OCI-LY1 (cell line): ENCODE data around the gene AAGAB.
A peak's percentile ranks its signal among the peaks of the same experiment; 100 is the strongest.

Experiments used
- H2AFZ ChIP-seq: fragments of 200-600 bp; sonication (generic), shearing (Covaris generic); 2 replicates; pipeline ENCODE4 v1.6.0; 2014; ENCODE audit warnings: antibody characterized with exemption, mild to moderate bottlenecking, low read length
- H3F3A ChIP-seq: fragments of 200-600 bp; sonication (generic), shearing (Covaris generic); 2 replicates; pipeline ENCODE4 v1.6.0; 2014; ENCODE audit warnings: mild to moderate bottlenecking, antibody characterized with exemption, low read length, moderate library complexity; ENCODE audit not compliant: insufficient read depth
- H3K27ac ChIP-seq: fragments of 200-600 bp; sonication (generic); 2 replicates; pipeline ENCODE4 v1.5.1; 2014; ENCODE audit warnings: low read length, mixed run types, mild to moderate bottlenecking, low read depth; ENCODE audit not compliant: poor library complexity, severe bottlenecking
- H3K27me3 ChIP-seq: fragments of 200-600 bp; sonication (generic); 2 replicates; pipeline ENCODE4 v1.6.0; 2014; ENCODE audit warnings: antibody characterized with exemption, mild to moderate bottlenecking, low read length, moderate library complexity; ENCODE audit not compliant: insufficient read depth
- H3K36me3 ChIP-seq: fragments of 200-600 bp; sonication (generic); 2 replicates; pipeline ENCODE4 v1.6.1; 2014; ENCODE audit warnings: mild to moderate bottlenecking, antibody characterized with exemption, low read length, moderate library complexity, mixed read lengths; ENCODE audit not compliant: insufficient read depth
- H3K4me1 ChIP-seq: fragments of 200-600 bp; sonication (generic); 2 replicates; pipeline ENCODE4 v1.5.1; 2014; ENCODE audit warnings: mild to moderate bottlenecking, low read length, moderate library complexity; ENCODE audit not compliant: insufficient read depth, severe bottlenecking
- H3K4me2 ChIP-seq: fragments of 200-600 bp; sonication (generic), shearing (Covaris generic); 2 replicates; pipeline ENCODE4 v1.6.1; 2014; ENCODE audit warnings: low read length
- H3K4me3 ChIP-seq: fragments of 200-600 bp; sonication (generic); 2 replicates; pipeline ENCODE4 v1.5.1; 2014; ENCODE audit warnings: low read length, low read depth, mild to moderate bottlenecking, mixed read lengths; ENCODE audit not compliant: poor library complexity, severe bottlenecking
- H3K79me2 ChIP-seq: fragments of 200-600 bp; shearing (Covaris generic); 2 replicates; pipeline ENCODE4 v1.6.1; 2016; ENCODE audit warnings: mixed run types, low read length, mixed read lengths; ENCODE audit not compliant: insufficient read depth
- H3K9ac ChIP-seq: fragments of 200-600 bp; sonication (generic), shearing (Covaris generic); 2 replicates; pipeline ENCODE4 v1.6.1; 2014; ENCODE audit warnings: mild to moderate bottlenecking, low read length, mixed read lengths
- H3K9me2 ChIP-seq: fragments of 200-600 bp; sonication (generic), shearing (Covaris generic); 2 replicates; pipeline ENCODE4 v1.6.1; 2014; ENCODE audit warnings: low read depth, mild to moderate bottlenecking, low read length, mixed read lengths
- H3K9me3 ChIP-seq: fragments of 200-600 bp; shearing (Covaris generic); 2 replicates; pipeline ENCODE4 v1.6.1; 2014; ENCODE audit warnings: low read length, mixed read lengths
- H4K20me1 ChIP-seq: fragments of 200-600 bp; sonication (generic), shearing (Covaris generic); 2 replicates; pipeline ENCODE4 v1.6.0; 2016; ENCODE audit warnings: mild to moderate bottlenecking, low read length; ENCODE audit not compliant: insufficient read depth
- EZH2 ChIP-seq: fragments of 200-600 bp; sonication (generic), shearing (Covaris generic); IDR thresholded peaks from 2 replicates; pipeline ENCODE4 v1.8.0; 2017; ENCODE audit warnings: borderline replicate concordance, mixed run types, mild to moderate bottlenecking, antibody characterized with exemption, low read length, moderate library complexity, mixed read lengths
- TF ChIP-seq, protein P1 (sequence below): fragments of 200-600 bp; sonication (generic), shearing (Covaris generic); IDR thresholded peaks from 2 replicates; pipeline ENCODE4 v1.5.1; 2017; ENCODE audit warnings: mild to moderate bottlenecking, antibody characterized with exemption, low read length, moderate library complexity, mixed read lengths

Gene AAGAB

DNA sequence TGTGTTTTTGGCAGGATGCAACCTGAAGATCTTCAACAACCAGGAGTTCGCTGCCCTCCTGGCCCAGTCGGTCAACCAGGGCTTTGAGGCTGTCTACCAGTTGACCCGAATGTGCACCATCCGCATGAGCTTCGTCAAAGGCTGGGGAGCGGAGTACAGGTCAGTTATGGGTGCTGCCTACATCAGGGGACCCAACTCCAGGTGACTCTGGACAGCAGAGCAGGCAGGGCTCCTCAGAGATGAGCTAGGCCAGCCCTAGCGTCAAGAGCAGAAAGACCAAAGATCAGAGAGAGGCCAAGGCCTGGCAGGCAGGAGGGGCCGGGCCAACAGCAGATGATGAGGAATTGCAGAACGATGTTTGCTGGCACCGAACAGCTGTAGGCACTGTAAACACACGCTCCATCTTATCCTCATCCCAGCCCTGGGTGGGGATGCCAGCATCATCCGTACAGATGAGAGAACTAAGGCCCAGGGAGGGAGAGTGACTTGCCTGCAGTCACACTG lies 67.1 kb downstream of the AAGAB start:
- Histone ChIP-seq H3K4me1 (peaks cover 14% of the 10 kb centered on the region), H3K4me2 (no peak overlapping the region), H4K20me1 (no peaks in the 10 kb centered on the region), H3K4me3 (no peak overlapping the region), H3K9me3 (no peaks in the 10 kb centered on the region), H3K9me2 (no peaks in the 10 kb centered on the region), H3K79me2 (no peaks in the 10 kb centered on the region), H3K27ac (no peak overlapping the region), H3K27me3 (no peaks in the 10 kb centered on the region), H2AFZ (no peak overlapping the region), H3K9ac (no peak overlapping the region), H3K36me3 (peaks cover 89% of the 10 kb centered on the region), H3F3A (no peaks in the 10 kb centered on the region)
- TF ChIP-seq EZH2 = no peak

DNA sequence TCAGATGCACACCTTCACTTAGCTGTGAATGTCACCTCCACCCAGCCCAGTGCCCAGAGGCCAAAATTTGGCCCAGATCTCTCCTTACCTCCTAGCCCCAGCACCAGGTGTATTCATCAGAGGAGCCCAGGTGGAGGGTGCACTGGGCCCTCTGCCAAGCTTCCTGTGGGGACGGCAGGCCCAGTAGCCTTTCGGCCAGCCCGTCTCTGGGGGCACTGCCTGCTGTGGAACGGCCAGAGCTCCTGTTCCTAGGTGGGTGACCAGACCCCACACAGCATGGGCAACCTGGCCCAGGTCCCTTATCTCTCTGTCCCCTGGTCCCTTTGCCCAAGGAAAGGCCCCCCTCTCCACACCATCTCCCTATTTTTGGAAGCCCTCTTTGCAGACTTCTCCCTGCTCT lies 67.8 kb downstream of the AAGAB start:
- Histone ChIP-seq H3K79me2 (no peaks in the 10 kb centered on the region), H3K4me3 (no peak overlapping the region), H2AFZ (no peak overlapping the region), H3K27ac (peak overlapping the region; percentile 40), H3K9me2 (no peaks in the 10 kb centered on the region), H3K27me3 (no peaks in the 10 kb centered on the region), H3K9ac (no peak overlapping the region), H4K20me1 (no peaks in the 10 kb centered on the region), H3K9me3 (no peaks in the 10 kb centered on the region), H3K4me2 (no peak overlapping the region), H3K36me3 (peaks cover 88% of the 10 kb centered on the region), H3K4me1 (peaks cover 14% of the 10 kb centered on the region), H3F3A (no peaks in the 10 kb centered on the region)
- TF ChIP-seq, protein P1, sequence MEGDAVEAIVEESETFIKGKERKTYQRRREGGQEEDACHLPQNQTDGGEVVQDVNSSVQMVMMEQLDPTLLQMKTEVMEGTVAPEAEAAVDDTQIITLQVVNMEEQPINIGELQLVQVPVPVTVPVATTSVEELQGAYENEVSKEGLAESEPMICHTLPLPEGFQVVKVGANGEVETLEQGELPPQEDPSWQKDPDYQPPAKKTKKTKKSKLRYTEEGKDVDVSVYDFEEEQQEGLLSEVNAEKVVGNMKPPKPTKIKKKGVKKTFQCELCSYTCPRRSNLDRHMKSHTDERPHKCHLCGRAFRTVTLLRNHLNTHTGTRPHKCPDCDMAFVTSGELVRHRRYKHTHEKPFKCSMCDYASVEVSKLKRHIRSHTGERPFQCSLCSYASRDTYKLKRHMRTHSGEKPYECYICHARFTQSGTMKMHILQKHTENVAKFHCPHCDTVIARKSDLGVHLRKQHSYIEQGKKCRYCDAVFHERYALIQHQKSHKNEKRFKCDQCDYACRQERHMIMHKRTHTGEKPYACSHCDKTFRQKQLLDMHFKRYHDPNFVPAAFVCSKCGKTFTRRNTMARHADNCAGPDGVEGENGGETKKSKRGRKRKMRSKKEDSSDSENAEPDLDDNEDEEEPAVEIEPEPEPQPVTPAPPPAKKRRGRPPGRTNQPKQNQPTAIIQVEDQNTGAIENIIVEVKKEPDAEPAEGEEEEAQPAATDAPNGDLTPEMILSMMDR = no peak
- TF ChIP-seq EZH2 = no peak

GRCh38 chr15:67186226-67186649 lies 68.2 kb downstream of the AAGAB start:
- Histone ChIP-seq H2AFZ (no peak overlapping the region), H3K9ac (no peak overlapping the region), H4K20me1 (no peaks in the 10 kb centered on the region), H3K27ac (peak overlapping the region; percentile 40), H3K4me3 (no peak overlapping the region), H3K4me2 (no peak overlapping the region), H3K9me2 (no peaks in the 10 kb centered on the region), H3F3A (no peaks in the 10 kb centered on the region), H3K4me1 (peaks cover 14% of the 10 kb centered on the region), H3K9me3 (no peaks in the 10 kb centered on the region), H3K27me3 (no peaks in the 10 kb centered on the region), H3K36me3 (peaks cover 83% of the 10 kb centered on the region), H3K79me2 (no peaks in the 10 kb centered on the region)
- TF ChIP-seq, protein P1 = no peak
- TF ChIP-seq EZH2 = no peak

DNA sequence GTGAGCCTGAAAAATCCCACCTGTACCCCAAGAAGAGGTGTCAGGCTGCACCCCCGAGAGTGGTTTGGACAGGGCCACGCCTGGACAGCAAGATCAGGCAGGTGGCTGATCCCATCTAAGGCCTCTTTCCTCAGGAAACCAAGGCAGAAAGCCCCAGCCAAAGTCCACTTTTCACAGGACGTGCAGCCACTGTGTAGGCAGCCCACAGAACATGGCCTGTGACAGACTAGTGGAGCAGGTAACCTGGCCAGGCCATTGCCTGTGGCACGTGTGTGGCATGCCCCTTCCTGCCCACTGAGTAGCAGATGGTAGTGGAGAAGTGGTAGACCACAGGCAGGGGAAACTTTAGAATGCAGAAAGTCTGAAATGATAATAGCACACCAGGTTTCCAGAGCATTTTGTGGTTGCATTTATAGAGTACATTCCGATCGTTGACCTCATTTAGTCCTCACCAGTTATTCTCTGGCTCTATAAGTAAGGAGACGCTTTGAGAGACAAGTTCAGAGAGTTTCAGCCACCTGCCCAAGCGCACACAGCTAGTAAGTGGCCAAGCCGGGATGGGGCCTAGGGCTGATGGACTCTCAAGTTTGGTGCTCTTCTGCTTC lies 68.7 kb downstream of the AAGAB start:
- H3K36me3 ChIP-seq = peaks cover 81% of the 10 kb centered on the region

More for the DNA sequence above, 68.7 kb downstream of the AAGAB start:
- Histone ChIP-seq H3K9me3 (no peaks in the 10 kb centered on the region), H4K20me1 (no peaks in the 10 kb centered on the region), H3K27ac (peak overlapping the region; percentile 40), H3K4me2 (no peak overlapping the region), H3K4me3 (no peak overlapping the region), H3K27me3 (no peaks in the 10 kb centered on the region), H2AFZ (no peak overlapping the region), H3K9me2 (no peaks in the 10 kb centered on the region), H3K4me1 (peaks cover 14% of the 10 kb centered on the region), H3K9ac (no peak overlapping the region), H3F3A (no peaks in the 10 kb centered on the region), H3K79me2 (no peaks in the 10 kb centered on the region)
- TF ChIP-seq, protein P1 = no peak
- TF ChIP-seq EZH2 = no peak
